Stimulated activated CD4-positive, alpha-beta T cell treated with anti-CD3 and anti-CD28 coated beads, Interleukin-4, amount 100 ng/mL, for 24 hours (primary cell): Measurements from ENCODE around the gene GABRR2.

Experiments
- DNase-seq: peaks from one replicate; pipeline ENCODE4 v3.0.0-alpha.2; 2020

Gene GABRR2

DNA sequence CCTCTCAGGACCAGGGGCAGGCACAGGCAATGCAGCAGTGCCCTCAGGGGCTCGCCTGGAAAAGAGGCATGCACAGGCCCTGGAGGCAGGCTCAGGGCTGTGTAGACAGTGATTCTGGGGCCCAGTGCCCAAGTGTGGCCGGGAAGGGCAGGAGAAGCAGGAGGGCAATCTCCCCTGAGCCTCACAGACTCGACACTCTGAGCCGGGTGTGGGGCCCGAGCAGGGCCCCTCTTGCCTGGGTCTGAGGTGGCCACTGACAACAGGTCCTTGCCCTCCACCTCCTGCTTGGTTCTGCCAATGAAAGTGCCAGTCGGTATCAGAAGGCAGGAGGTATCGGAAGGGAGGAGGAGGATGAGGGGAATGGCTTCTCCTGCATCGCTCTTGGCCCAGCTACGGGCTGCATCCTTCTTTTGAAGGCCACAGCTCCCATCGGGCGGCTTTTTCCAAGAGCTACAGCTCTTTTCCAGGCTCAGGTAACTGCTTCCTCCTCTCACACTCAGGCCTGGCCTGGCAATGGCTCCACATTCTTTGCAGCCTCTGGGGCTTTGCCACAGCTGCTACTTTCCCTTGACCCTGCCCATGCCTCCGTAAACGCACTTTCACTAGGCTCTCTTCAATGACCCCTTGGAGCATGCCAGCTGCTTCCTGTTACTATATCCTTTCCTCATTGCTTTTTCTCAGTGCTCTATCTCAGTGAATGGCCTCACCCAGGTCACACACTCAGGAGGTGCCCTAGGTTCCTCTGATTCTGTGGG, 24.5 kb downstream of the GABRR2 start:
- DNase-seq, result no peak

DNA sequence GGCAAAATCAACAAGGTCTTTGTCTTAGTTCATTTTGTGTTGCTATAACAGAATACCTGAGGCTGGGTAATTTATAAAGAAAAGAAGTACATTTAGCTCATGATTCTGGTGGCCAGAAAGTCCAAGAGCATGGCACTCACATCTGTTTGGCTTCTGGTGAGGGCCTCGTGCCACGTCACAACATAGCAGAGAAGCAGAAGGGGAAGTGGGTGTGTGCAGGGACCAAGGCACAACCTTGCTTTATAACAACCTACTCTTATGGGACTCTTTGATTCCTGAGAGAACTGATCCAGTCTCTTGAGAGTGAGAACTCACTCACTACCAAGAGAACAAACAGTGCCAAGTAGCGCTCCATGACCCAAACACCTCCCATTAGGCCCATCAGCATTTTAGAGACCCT, 25.4 kb downstream of the GABRR2 start:
- DNase-seq, result no peak

DNA sequence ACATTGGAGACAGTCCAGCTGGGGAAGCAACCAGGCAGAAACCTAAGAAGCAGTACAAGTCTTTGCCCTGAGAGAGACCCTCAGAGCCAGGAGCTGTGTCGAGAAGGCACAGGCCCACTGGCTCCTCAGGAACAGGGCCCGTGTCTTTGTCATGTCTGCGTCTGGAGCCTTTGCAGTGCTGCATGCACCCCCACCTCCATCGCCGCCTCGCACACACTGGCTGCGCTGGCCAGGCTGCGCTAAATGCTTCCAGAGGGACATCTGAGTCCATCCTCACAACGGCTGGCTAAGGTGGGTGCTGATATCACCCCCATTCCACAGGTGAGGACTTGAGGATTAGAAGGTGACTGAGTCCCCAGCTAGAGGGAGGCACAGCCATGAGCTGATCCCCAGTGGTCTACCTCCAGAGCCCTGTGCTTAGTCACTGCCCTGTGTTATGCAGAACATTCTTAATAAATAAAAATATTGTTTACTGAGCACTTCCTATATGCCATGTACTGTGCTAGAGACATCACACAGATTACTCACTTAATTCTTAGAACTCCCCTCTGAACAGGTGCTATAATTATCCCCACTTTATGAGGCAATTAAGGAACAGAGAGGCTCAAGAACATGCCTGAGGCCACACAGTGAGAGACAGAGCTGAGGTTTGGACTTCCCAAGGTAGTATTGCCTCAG, 27.6 kb downstream of the GABRR2 start:
- no peak for DNase-seq

DNA sequence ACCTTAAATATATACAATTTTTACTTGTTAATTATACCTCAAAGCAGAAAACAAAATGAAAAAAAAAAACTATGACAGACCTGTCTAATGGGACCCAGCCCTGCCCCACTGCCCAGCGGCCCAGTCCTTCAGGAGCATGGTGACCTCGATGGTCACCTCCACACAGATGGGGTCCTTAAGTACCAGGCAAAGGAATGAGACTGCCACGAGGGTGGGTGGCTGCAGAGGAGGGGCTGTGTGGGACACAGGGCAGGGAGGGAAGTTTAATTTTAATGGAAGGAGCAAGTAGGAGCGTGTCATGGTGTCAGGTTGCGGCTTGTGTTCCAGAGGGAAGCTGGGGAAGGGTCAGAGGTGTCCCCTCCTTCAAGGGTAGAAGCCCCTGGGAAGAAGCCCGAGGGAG, 28.6 kb downstream of the GABRR2 start:
- no peak for DNase-seq

DNA sequence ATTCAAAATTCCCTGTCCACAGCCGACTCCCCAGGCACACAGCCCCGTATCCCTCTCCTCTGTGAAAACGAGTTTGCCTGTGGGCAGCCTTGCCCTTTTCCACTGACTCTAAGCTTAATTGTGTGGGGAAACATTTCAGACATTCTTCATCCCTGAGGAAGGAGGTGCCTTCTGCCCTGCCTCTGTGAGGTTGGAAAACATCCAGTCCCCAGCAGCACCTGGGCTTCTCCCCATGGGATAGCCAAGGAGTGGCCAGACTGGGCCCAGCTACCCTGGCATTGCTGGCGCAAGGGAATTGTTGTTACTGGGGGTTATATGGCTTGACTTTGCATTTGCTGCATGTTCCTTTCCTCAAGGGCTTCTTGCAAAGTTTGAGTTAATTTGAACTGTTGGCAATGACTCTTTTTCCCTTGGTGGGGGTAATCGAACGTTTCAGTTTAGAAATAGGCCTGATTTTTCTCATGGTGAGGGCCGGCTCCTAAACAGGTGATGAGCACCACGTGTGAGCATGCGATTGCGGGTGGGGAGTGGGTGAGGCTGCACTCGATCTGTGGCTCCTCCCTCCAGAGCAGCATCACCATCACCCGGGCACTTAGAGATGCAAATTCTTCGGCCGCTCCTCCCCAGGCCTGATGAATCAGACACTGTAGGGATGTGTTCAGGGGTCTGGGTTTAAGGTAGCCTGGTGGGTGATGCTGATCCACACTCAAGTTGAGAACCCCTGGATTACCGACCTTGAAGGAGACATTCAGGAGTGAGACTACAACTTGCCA, 29.9 kb downstream of the GABRR2 start:
- DNase-seq, result no peak

DNA sequence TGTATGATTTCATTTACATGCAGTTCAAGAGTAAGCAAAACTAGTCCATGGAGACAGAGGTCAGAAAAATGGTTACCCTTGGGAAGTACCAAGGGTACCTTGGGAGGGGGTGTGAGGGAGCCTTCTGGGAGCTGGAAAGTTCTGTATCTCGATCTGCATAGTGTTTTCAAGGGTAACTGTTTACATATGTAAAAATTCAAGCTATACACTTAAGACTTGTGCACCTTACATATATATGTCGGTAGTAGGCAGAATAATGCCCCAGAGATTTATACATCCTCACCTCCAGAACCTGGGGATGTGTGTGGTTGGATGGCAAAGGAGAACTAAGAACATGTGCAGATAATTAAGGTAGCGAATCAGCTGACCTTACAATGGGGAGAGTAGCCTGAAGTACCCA, 31.0 kb downstream of the GABRR2 start:
- DNase-seq, result no peak

DNA sequence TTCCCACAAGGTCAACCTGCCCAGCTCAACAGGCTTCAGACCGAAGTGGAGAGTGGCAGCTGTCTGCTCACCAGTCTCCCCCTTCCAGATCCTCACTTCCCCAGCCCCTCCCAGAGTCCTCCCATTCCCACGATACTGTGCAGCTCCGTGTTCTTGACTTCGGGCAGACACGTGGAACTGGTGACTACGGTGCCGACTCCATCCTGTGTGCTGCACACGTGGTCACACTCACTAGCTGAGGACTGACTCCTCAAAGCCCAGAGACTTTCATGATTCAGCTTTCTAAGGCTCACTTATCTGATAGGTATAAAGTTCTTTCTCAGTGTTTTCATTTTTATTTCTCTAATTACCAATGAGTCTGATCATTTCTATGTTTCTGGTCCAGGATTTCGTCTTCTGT, 32.4 kb downstream of the GABRR2 start:
- DNase-seq, result no peak

DNA sequence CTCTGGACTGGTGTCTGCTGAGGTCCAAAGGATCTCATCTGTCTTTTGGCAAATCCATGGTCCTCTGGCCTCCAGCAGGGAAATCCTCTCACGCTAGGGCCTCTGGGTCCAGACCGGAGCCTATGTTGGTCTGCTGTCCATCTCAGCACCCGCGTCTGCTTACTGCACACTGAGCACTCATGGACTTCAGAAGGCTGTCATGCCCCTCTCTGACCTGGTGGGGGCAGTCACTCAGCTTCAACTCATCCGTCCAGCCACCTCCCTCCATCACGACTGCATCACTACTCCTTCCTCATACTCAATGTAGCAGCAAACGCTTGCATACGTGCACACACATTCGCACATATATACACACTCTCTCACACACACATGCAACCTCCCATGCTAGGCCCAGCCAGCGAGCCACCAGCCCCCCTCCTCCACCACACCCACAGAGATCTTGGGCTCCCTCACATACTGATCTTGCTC, 33.3 kb downstream of the GABRR2 start:
- DNase-seq, result peak; percentile 45

DNA sequence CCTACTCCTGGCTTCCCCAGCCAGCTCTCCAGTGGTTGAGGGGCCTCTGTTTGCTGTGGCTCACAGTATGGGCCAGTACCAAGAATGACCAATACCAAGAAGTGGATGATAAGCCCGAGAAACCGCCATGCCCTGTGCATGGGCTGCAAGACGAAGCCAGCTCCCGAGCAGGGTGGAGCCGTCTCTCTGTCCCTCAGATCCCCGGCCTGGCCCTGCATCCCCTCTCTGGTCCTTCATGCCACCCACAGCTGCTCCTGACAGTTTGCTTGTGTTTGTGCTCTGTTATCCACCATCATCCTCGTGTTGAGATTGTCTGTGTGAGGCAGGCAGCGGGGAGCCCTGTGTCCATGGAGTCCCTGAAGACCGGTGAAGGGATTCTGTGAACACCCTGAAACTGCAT, 36.1 kb downstream of the GABRR2 start:
- DNase-seq, result no peak

DNA sequence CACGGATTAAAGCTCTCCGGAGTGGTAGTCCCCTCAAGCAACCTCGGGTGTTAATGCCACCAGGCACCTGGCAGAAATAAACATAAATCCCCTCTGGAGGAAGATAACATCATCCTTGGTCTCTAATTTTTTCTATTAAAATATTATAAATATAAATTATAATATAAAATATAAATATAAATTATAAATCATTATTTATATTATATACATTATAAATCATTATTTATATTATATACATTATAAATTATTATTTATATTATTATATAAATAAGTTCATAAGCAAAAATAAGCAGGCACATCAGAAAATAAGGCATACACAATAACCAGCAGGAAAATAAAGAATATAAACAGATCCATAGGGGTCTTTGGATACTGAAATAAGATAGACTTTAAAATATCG, 39.2 kb downstream of the GABRR2 start:
- no peak for DNase-seq

DNA sequence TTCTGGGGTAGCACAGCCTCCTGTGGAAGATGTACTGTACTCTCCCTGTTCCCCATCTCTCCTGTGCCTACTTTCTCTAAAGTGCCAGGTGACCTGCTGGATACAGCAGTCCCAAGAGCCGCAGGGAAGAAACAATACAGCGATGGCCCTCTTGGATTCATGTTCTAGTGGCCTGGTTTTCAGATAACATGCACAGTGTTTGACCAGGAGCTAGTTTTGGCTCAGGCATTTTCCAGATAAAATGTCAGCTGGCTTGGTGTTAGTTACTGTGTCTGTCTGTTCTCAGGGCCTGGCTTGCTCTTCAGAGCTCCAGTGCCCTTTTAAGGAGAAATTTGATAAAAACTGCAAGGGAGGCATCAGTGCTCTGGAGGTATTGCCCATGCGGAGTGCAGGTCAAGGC, 41.3 kb downstream of the GABRR2 start:
- DNase-seq, result no peak

DNA sequence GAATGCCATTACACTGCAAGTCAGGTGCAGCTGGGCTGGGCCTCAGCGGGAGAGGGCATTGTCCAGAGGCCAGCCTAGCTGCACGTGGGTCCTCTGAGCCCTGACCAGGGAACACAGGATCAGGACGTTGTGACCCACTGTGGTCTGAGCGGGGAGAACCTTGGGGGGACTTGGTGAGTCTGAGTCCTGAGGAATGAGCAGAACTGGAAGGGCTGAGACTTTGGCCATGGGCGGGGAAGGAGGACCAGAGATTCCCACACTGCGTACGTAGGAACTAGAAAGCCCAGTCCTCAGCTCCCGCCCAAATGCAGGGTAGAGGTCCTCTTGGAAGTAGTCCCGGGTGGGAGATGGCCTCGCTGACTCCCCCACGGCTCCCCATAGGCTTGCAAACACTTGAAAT, 42.5 kb downstream of the GABRR2 start:
- no peak for DNase-seq

DNA sequence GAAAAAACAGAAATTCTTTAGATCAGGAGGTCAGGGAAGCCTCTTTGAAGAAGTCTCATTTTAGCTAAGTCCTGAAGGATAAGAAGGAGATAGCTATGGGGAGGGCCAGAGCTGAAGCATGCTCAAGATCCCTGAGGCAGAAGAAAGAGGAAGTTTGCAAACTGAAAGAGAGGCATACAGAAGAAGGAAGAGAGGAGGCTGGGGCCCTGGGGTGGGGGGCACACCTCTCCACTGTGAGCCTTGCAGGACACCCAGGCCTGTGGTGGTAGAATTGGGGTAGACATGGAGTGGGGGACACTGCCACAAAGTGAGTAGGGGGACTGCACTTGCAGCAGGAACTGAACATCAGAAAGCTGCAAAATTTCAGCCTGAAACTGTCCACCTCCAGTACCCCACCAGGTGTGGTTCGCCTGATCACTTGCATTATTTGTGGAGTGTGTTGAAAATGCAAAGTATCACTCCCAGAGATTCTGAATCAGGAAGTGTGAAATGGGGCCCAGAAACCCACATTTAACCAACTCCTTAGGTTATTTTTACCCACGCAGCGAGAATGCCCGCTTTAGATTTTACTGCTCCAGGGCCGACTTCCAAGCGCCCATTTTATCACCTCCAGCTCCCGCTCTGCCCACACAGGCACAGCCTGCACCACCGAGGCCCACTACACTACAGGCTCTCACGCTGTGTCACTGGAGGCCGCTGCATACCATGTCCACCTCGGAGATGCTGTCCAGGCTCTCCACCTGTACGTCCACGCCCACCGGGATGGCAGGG, 44.0 kb downstream of the GABRR2 start:
- DNase-seq, result no peak

DNA sequence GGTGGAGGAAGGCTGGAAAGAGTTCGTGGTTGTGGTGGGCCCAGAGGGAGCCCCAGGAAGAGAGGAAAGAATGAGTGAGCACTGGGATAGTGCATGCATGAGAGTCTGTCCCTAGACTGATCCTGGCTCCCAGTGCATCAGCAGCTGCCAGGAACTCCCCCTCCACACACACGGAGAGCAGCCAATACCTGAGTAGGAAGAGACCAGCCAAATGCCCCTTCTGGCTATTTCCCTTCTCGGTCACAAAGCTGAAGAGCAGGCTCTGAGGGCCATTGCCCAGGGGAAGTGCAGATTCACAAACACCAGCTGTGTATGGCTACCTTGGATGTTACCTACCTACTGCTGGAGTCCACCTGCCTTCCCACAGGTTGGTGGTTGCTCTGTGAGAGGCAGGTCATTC, 45.1 kb downstream of the GABRR2 start:
- DNase-seq, result no peak

DNA sequence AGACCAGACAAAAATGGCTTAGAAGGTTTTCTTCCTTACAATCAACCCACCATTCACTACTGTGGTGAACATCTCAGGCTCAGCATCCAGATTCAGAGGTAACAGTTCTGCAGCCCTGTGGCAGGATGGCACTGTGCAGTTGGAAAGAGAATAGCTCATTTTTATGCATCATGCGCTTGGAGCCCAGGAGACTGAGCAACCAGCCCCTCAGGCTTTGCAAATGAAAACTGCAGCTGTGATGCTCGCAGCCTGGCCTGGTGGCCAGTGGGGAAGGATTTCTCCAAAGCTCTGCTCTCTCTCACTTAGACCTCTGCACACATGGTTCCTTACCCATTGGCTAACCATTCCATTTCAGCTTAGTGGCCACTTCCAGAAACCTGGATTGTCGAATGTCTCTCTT, 45.8 kb downstream of the GABRR2 start:
- no peak for DNase-seq

DNA sequence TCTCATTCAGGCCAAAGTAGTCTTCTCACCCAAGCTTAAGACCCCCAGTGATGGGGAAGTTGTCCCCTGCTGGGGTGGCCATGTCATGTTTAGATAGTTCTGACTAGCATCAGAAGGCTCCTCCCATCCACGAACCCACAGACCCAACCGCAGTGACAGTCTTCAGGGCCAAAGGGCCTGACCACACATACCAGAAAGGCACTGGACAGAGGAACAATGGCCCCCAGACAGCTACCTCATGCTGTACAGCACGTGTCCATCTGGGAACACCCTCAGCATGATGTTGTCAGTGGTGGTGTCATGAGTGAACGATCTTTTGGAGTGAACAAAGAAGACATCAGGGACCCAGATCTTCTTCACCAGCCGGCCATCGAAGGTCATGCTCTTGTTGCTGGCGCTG, 46.3 kb downstream of the GABRR2 start:
- no peak for DNase-seq

DNA sequence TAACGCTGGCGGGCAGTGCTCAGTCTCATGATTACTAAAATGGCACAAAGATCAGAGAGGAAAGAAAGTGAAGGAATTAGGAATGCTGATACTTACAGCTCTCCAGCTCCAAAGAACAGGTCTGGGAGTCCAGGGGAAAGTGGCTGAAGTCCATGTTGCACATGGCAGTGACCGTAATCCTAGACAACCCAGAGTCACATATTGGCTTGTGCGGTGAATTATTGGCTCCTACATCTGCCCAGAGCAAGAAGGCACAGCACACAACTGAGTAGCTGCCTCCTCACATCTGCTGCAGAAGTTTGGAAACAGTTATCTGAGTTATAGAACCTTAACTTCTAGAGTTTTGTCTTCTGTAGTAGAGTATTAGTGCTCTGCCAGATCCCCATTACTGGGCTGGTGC, 47.2 kb downstream of the GABRR2 start:
- DNase-seq, result no peak

DNA sequence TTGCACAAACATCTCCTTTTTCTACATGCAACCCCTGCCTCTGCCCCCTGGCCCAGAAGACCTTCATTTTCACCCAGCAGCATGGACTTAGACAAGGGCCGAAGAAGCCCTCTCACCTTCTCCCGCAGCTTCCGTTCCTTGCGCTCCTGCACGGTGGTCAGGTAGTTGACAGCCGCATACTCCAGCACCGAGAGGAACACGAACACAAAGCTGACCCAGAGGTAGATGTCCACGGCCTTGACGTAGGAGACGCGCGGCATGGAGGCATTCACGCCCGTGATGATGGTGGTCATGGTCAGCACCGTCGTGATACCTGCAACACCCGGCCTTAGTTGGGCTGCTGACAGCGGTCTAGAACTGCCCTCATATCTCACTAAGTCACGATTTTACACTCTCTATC, 50.8 kb downstream of the GABRR2 start:
- no peak for DNase-seq

DNA sequence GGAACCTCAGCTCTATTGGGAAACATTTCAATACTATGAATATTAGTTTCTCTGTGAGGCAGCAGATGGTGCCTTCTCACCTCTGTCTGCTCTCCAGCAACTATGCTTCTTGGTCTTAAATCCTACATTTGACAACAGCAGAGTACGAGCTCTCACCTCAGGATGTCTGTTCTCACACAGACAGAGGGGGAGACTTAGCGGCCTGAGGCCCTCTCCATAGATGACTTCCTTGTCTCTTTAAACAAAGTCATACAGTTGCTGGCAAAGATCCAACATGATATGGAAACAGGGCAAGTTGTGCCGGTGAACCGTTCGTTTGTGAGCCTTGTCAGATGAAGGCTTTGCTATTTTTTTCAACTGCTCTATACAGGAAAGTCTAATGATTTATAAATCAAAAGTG, 54.3 kb downstream of the GABRR2 start:
- DNase-seq, result no peak

DNA sequence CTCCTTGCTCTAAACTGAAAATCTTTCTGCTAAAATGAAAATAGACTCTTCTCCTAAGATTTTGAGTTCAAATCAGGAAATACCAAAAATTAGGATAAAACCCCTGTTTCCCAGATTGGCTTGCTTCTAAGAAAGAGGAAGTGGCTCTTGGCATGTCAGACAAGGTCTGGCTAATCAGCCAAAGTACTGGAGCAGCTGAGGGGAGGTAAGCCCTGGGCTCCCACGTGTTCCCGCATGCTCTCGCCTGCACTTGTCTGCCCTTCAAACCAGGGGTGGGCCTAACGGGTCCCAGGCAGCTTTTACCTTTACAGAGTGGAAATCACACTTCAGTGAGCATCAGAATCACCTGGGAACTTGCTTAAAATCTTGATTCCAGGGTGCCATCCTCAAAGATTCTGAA, 54.8 kb downstream of the GABRR2 start:
- no peak for DNase-seq

DNA sequence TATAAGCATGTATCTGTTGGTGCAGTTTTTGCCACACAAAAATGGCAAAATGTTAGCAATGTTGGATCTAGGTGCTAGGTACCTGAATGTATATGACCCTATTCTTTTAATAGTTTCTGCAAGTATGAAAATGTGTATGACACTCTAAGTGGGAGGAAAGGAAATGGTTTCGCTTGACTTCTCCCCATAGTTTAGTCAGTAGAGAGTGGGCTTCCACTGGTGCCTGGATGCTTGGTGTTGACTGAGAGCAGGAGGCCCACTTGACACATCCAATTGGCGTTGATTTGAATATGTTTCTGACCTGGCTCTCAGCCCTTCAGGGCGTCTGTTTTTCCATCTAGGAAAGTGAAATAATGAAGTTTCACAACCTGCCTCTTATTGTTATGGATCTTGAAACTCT, 56.2 kb downstream of the GABRR2 start:
- no peak for DNase-seq

DNA sequence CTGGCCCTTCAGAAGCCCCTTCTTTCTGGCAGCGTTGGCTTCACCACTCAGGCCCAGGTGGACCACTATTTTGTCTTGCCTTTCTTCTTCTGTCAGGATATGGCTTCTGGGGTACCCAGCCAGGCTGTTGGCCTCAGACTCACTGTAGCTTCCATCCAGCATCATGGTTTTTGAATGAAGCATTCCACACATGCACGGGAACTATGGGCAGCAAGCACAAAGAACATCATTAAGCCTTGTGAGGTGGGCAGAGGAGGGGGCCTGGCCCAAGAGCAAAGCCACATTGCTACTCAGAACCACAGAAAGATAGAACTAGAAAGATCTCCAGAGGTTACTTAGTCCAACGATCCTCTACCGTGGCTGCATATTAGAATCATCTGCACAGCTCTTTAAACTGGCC, 57.3 kb downstream of the GABRR2 start:
- DNase-seq, result no peak

DNA sequence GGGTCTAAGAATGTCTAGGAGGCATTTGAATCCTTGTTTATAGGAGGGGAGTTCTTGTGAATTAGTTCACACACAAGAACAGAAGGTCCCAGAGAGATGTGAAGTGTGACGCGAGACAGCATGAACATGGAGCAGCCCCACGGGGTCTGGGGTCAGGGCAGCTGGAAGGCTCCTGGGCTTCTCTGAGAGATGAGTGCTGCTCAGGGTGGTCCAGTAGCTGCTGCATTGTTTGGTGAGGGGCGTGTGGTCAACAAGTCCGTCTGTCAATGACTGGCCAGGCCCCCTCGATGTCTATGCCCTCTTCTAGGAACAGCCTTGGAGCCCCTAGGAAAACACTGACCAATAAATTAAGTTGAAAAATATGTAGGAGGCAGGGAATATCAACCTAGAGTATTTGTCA, 57.8 kb downstream of the GABRR2 start:
- no peak for DNase-seq
